NCI-H510A treated with DMSO at 0.1 percent for 48 hours (cell line): Measurements from ENCODE around the gene OBP2A.
"Not testable (repeated sequence)": the region's sequence is repeated elsewhere in the genome, so short reads cannot be mapped to it uniquely, and the experiment has no call there.

Experiments used
- DNase-seq: peaks from one replicate; lab custom pipeline; 2025; lab: John Stamatoyannopoulos, UW

Gene OBP2A

DNA sequence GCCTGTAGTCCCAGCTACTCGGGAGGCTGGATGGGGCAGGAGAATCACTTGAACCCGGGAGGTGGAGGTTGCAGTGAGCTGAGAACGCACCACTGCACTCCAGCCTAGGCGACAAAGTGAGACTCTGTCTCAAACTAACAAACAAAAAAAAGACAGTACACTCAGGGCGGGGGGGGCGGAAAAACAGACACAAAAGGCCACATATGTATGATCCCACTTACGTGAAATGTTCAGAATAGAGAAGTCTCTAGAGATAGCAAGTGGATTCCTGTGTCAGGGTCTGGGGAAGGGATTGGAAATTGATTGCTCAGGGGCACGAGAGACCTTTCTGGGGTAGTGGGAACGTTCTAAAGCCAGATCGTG lies 33.7 kb upstream of the OBP2A start:
- no peak for DNase-seq

DNA sequence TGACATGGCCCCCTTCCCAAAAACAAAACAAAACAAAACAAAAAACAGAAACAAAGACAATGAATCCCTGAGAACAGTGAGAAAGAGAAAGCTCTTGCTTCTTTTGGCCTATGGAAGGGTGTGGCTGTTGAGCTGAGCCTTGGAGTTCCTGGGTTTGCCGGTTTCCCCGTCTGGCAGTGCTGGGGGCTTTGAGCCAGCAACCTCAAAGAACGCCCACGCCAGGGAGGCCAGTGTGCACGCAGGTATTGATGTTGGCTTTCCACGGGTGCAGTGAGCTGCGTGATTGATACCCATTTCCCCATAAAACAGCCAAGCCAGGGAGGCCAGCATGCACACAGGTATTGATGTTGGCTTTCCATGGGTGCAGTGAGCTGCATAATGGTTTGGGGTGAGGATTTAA lies 33.0 kb upstream of the OBP2A start:
- no peak for DNase-seq

DNA sequence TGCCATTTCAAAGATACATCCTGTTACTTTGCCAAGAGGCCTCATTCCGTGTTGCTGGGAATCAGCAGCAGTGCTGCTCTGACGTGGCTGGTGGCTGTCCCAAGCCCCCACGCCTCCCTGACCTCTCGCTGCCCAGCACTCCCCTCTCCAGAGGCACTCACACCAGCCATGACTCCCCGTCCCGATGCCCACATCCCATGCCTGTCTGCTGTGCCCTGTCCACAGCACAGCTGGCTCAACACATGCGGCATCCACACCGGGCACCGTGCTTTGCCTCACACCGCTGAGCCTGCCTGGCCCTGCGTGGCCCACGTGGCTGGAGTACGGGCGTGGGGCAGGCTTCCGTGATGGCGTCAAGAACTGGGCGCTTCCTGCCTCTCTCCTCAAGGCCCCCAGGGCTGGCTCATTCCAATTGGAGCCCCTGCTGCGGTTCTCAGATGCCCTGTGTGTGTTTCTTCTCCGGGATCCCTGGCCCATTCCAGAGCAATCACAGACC lies 32.5 kb upstream of the OBP2A start:
- DNase-seq, result no peak

DNA sequence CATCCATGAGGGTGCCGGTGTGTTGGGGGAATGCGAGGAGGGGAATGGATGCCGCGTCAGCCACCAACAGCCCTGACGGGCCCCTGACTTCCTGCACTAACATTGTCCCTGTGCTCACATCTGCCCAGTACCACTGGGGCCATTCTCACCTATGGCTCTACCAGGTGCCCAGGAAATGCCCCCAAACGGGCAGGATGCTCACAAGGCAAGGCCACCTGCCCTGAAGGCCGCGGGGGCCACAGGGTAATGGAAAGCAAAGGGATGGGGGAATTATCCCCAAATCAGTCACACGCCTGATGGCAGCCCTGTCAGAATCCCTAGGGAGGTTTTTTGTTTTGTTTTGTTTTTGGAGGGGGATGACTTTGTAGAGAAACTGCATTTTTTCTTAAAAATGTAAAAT lies 32.0 kb upstream of the OBP2A start:
- DNase-seq, result not testable (repeated sequence)

DNA sequence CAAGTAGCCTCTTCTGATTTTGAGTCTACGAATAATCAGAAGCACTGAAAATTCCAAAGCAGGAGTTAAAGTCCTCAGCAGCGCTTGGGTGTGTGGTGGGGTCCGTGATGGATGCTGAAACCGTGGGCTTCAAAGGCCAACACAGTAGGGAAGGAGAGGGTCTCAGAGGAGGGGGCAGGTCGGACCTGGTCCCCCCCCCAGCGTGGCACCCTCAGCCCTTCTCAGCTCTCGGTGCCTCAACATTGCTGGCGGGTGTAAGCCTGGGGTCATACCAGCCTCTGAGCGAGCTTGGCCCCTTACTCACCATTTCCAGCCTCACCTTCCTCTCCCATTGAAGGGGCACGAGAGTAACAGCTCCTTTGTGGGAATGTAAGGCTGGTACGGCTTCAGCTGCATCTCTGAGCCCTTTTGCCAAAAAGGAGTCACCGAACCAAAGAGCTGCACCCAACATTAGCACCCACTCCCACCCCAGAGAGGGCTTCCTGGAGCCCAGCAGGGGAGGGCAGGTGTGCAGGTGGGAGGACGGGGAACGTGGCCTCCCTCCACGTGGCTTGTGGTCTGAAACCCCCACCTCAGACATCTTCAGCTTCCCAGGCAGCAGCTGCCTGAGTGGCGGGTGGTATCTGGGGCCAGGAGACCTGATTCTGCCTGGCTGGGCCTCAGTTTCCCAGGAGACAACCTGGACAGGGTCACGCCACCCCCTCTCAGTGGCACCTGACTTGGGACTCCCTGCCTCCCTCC lies 31.4 kb upstream of the OBP2A start:
- DNase-seq, result no peak

DNA sequence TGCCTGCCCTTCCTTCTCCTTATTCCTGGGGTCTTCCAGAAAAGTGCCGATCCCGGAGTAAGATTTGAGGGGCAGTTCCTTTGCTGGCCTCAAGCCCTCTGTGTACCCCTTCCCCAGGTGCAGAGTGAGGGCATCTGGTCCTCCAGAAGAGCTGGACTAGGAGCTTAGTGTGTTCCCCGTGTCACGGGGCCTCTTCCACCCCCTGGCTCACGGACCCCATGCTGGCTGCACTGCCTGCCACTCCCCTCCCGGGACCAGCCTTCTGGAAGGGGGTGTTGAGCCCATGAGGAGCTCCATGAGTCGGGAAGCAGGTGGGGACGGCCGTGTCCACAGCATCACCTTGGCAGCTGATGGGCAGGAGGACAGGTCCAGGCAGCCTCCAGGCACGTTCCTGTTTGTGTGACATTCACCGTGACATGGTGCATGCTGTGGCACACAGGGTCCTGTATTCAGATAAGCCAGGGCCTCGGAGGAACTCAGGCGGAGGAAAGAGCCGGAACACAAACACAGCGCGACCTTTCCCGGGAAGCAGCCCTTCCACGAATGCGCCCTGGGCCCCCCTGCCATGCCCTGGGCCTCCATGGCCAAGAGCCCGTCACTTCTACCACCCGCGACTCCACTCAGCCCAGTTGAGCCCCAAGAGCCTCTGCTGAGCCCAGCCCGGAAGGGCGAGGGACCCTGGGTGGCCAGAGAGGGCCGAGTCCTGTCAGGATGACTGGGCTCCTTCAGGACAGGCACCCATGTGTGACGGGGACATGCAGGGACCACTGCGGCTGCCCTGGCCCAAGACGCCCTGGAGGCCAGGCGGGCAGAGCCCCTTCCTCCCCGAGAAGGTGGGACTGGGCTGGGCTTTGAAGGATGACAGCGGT lies 30.6 kb upstream of the OBP2A start:
- no peak for DNase-seq

DNA sequence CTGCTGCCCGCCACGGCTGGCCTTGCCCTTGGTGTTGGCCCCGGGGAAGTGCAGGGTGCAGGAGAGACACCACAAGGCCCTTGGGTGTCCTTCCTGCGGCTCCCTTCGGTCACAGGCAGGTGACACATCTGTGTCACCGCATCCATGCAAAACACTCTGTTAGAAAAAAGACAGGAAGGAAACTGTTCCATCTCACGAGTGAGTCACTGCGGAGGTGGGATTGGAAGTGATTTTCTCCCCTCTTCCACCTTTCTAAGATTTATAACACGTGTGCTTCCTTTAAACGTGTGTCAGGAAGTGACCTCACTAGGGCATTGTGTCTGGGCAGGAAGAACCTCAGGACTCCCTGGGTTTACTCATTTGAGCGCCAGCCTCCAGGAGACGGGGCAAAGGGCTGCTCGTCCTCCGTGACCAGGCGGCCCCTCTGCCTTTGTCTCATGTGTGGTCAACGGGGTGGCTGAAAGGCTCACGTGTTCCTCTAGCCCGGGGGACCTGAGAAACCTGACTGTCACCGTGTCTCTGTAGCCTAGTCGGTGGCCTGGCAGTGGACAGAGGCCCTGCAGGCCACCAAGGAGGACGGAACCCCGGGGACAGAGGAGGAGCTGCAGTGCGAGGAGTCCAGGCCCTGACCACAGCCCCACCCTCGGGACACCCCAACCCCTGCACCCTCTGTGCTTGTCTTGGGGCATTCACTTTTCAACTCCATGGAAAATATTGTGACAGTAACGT lies 29.6 kb upstream of the OBP2A start:
- DNase-seq, result no peak

DNA sequence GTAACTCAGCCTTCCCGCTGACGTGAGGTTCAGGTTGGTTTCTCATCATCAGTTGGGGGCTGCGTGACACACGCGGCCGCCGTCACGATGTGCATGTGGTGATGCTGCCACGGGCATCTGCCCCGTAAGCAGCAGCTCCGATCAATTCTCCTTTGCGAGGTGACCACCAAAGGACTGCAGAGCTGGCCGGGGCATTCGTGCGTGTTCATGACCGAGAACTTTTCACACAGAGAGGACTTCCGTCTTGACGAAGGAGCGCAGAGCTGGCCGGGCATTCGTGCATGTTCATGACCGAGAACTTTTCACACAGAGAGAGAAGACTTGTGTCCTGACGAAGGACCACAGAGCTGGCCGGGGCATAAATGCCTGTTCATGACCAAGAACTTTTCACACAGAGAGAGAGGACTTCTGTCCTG lies 28.5 kb upstream of the OBP2A start:
- DNase-seq, result no peak

DNA sequence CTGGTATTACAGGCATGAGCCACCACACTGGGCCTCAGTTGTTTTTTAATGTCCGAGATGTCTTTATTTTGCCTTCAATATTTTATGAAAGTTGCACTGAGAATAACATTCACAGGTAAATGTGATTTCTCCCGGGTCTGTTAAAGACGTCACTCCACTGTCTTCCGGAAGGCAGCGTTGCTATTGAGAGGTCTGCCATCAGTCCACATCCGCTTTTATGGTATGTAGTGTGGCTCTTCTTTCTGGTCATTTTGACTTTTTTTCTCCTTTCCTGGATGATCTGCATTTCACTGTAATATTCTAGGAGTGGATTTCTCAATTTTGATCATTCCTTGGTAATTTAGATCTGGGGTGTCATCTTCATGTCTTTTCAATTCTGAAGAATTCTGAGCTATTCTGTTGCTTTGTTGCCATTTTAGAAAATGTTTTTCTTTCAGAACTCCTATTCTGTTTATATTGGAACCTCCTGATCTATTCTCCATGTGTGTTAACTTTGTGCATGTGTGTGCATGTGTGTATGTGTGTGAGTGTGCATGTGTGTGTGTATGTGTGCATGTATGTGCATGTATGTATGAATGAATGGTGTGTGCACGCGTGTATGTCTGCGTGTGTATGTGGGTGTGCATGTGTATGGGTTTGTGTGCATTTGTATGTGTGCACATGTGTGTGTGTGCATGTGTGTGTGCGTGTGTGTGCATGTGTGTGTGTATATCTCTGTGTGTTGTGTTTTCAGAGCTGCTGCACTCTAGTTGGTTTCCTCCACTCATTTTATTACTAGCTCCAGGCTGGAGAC lies 26.6 kb upstream of the OBP2A start:
- no peak for DNase-seq

DNA sequence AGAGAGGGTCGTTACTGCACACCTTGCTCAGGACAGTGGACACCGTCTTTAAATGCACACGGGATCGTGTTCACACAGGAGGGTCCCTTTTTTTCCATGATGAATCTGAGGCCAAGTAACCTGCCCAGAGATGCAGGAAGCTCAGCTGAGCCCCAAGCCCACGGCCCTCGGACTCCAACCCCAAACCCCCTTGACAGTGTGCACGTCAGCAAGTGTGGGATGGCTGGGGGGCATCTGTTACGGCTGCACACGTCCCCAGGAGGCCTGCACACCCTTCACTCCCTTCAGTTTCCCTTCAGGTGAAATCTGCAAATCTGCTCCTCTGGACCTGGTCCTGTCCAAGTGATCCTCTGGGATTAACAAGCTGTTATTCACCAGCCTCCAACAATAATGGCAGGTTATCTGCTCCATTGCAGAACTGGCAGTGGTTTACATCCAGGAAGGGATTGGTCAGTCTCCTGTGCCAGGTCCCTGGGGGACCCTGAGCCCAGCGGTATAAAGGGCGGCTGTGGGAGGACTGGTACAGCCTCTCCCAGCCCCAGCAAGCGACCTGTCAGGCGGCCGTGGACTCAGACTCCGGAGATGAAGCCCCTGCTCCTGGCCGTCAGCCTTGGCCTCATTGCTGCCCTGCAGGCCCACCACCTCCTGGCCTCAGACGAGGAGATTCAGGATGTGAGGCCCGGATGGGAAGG lies 24.9 kb upstream of the OBP2A start, which contains the start of gene LCN1:
Gene LCN1 (plus strand): TSS at position 525 of the 692 bp plus-strand sequence. CDS start 58 bp downstream, at position 583.
- no peak for DNase-seq

DNA sequence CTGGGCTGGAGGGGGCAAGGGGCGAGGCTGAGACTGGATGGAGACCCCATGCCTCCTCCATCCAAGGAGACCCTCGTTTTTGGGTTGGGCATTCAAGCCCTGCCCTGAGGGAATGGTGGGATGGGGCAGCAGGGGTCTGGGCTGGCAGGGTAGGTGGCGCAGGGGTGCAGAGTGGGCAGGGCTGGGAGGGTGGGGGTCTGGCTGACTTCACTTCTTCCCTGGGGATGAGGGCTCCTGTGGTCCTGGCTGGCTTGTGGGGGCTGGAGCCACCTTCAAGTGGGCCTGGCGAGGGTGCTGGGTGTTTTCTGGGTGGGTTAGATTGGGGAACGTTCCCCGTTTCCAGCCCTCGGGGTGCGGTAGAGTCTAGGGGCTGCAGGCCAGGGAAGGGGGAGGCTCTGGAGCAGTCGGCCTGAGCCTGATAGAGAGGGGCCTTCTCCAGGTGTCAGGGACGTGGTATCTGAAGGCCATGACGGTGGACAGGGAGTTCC lies 24.3 kb upstream of the OBP2A start:
- no peak for DNase-seq

DNA sequence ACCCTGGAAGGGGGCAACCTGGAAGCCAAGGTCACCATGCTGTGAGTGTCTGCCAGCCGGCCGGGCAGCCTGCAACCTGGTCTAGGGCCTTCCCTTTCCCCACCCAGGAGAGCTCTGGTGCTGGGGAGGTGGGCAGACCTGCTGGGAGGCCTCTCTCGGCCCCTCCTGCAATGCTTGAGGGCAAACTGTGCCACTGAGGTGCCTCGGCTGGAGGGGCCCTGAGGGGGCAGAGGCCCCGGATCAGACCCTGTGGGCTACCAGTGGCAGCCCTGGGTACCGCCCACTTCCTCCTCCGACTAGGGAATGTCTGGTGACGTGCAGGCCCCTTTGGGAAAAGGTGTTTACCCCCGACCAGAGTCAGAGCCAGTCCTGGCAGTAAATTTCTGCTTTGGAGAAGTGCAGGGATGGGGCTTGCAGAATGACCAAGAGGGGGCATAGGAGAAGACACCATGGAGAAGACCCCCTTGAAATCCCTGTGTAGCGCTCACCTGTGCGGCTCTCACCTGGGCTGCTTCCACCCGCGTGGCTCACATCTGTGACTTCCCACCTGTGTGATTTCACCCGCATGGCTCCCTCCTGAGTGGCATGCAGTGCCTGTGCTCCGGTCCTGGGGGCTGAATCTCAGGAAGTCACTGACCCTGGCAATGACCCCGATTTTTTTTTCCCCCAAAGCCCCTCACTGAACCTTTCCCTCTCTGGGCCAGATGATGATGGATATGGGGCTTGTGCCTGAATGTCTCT lies 23.6 kb upstream of the OBP2A start:
- DNase-seq, result no peak

DNA sequence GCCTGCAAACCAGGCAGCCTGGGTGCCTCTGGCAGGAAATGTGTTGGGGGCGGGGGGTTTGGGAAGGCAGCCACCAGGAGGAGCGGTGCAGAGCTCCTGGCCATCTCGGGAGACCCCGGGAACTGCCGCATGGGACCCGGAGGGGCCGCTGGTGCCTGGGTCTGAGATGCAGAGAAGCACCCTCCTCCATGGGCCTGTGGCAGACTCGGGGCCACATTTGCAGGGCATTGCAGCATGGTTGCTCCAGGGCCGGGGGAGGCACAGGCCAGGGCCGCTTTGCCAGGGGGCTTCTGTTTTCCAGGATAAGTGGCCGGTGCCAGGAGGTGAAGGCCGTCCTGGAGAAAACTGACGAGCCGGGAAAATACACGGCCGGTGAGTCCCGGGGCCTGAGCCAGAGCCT lies 23.0 kb upstream of the OBP2A start:
- DNase-seq, result no peak

DNA sequence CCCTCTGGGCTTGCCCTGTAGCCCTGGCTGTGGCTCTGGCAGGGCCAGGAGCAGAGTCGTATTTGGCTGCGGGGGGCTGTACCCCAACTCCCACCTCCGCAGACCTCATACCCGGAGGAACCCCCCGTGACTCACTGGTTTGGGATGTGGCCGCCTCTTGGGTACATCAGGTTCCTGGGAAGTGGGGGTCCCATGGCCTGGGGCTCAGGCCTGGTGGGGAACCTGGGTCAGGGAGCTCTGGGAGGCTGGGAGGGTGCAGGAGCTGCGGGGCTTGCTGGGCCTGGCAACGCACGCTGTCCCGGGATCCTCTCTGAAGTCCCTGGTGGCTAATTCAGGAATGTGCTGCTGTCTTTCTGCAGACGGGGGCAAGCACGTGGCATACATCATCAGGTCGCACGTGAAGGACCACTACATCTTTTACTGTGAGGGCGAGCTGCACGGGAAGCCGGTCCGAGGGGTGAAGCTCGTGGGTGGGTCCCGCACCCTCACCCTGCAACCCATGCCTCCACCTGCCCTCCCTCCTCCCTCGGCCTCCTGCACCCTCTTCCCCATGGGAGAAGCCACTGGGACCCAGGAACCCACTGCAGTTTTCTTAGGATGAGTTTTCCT lies 22.3 kb upstream of the OBP2A start:
- DNase-seq, result no peak

DNA sequence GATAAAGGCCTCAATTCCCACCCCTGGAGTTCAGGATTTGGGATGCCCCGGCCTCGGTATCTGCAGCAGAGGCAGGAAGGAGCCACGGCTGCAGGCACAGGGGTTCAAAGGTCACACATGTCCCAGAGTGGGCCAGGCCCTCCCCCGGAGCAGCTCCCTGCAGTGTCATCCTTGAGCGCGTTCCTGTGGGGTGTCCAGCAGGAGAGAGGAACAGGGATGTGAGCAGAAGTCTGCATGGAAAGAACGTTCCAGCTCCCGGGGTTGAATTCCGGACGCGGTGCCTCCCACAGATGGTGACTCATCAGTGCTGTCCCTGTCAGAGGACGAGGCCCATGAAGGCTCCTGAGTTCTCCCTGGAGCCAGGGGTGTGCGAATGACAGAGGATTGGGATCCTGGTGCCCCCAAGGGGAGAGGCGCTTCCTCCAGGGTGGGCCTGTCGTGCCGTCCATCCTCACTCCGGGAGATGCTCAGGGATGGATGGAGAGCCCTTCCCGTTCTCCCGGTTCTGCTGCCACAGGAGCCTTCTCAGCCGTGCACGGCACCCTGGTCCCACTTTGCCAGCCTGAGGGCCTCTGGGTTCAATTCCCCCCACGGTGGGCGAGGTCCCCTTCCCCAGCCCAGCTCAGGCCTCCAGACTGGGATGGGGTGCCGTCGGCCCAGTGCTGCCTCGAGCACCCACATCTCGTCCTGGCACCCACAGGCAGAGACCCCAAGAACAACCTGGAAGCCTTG lies 21.6 kb upstream of the OBP2A start:
- DNase-seq, result no peak

DNA sequence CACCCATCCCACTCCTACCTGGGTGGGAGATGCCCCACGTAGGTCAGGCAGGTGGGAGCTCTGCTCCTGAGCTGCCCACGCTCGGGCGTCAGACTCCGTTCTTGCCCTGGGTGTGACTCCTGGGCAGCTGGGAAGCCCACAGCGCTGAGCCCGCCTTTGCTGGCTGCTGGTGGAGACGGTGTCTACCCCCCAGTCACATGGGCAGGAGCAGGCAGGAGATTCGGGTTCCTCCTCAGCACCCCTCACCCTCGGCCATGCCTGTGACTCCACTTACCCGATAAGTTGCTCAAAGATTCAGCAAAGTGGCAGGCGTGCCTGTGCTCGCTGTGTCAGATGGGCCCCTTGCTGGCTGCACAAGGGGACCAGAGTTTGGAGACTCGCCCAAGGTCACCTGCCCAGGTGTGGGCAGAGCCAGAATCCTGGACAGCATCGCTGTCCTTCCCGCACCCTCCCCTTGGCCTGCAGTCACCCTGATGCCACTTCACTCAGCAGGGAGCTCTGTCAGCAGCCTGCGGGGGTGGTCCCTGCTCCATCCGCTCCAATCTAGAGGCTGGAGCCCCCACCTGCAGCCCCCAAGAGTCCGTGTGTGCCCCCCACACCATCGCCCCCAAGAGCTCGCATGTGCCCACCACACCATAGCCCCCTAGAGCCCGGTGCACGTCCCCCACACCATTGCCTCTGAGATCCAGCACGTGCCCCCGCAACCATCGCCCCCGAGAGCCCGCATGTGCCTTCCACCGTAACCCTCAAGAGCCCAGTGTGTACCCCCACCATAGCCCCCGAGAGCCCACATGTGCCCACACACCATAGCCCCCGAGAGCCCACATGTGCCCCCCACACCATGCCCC lies 20.5 kb upstream of the OBP2A start:
- DNase-seq, result no peak

DNA sequence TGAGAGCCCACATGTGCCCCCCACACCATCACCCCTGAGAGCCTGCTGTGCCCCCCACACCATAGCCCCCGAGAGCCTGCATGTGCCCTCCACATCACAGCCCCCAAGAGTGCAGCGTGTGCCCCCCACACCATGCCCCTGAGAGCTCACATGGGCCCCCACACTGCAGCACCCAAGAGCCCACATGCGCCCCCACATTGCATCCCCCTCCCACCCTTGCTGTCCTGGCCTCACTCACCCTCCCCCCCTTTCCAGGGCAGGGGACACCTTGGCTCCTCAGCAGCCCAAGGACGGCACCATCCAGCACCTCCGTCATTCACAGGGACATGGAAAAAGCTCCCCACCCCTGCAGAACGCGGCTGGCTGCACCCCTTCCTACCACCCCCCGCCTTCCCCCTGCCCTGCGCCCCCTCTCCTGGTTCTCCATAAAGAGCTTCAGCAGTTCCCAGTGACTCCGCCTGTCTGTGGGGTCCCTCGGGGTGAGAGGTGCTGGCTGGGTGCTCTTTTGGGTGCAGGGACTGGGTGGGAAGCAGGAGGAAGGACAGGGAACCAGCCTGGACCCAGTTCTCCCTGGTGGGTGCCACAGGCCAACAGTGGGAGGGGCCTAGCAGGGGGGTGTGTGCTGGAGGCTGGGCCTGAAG lies 19.7 kb upstream of the OBP2A start:
- DNase-seq, result no peak
